ENCODE results near the gene TBCK.

- no peak for TF ChIP-seq CTCF (IDR thresholded peaks at IDR 0.05; ENCODE audit: insufficient read depth, low read depth, low read length)
- TF ChIP-seq EZH2 (IDR thresholded peaks at IDR 0.05; ENCODE audit: insufficient read depth, low read length) = no peak
These were observed 68.4 kb downstream of the TBCK start for GRCh38 chr4:106247600-106247999.

All from astrocyte (in vitro differentiated cells and primary cell).